WTC11 (cell line): ENCODE data around the gene PRR7. TPM values are rescaled to one million over a fixed set of nuclear protein-coding genes. Genes with fewer than 3 reads are reported as not detected.

ENCODE experiments used
- ATAC-seq: fragments of 200-7000 bp; cut with Tn5 transposase; 2 replicates; pipeline ENCODE4 v1.10.0; 2021; ENCODE audit warnings: mild to moderate bottlenecking, moderate library complexity
- CTCF ChIA-PET: fragments of 300-600 bp; sonication (Branson Sonifier 250); formaldehyde crosslinking; loops from one replicate; lab custom pipeline; 2021; ENCODE audit warnings: antibody characterized with exemption; lab: Charles Lee
- POLR2A ChIA-PET: fragments of 350-600 bp; sonication (Branson Sonifier 250); formaldehyde crosslinking; loops from one replicate; lab custom pipeline; 2021; ENCODE audit warnings: antibody characterized with exemption; lab: Charles Lee
- DNase-seq: peaks from one replicate; pipeline ENCODE4 v3.0.0; 2021; ENCODE audit warnings: low spot score
- H3K27ac Mint-ChIP-seq: 2 replicates; pipeline ENCODE4 v1.8.0; 2021; ENCODE audit warnings: mixed read lengths
- H3K27me3 Mint-ChIP-seq: 2 replicates; pipeline ENCODE4 v1.8.0; 2021; ENCODE audit warnings: low read depth, mild to moderate bottlenecking, moderate library complexity, mixed read lengths
- H3K36me3 Mint-ChIP-seq: 2 replicates; pipeline ENCODE4 v1.8.0; 2021; ENCODE audit warnings: mixed read lengths
- H3K4me1 Mint-ChIP-seq: 2 replicates; pipeline ENCODE4 v1.8.0; 2022; ENCODE audit warnings: mixed read lengths
- H3K4me3 Mint-ChIP-seq: 2 replicates; pipeline ENCODE4 v1.8.0; 2021; ENCODE audit warnings: mild to moderate bottlenecking, moderate library complexity, mixed read lengths
- H3K9me3 Mint-ChIP-seq: 2 replicates; pipeline ENCODE4 v1.8.0; 2021; ENCODE audit warnings: mixed read lengths
- ATF6 ChIP-seq: sonication (generic); formaldehyde crosslinking; IDR thresholded peaks from 2 replicates; pipeline ENCODE4 v1.8.1; 2023; ENCODE audit warnings: mild to moderate bottlenecking, missing genetic modification reagents
- CREM ChIP-seq: sonication (generic); formaldehyde crosslinking; IDR thresholded peaks from 2 replicates; pipeline ENCODE4 v1.8.1; 2022; ENCODE audit warnings: mild to moderate bottlenecking, missing genetic modification reagents, moderate library complexity
- ETV6 ChIP-seq: sonication (generic); formaldehyde crosslinking; IDR thresholded peaks from 2 replicates; pipeline ENCODE4 v1.8.1; 2022; ENCODE audit warnings: mild to moderate bottlenecking, missing genetic modification reagents
- FOXP4 ChIP-seq: sonication (generic); formaldehyde crosslinking; IDR thresholded peaks from 2 replicates; pipeline ENCODE4 v1.8.0; 2022; ENCODE audit warnings: mild to moderate bottlenecking, missing genetic modification reagents
- GTF2I ChIP-seq: fragments of 250-450 bp; sonication (Bioruptor Pico); conservative IDR thresholded peaks from 2 replicates; pipeline ENCODE4 v1.4.0; 2021; ENCODE audit warnings: mild to moderate bottlenecking
- NR1H2 ChIP-seq: sonication (generic); formaldehyde crosslinking; IDR thresholded peaks from 2 replicates; pipeline ENCODE4 v1.9.0; 2021; ENCODE audit warnings: mild to moderate bottlenecking, moderate library complexity, missing genetic modification reagents
- RELA ChIP-seq: sonication (generic); formaldehyde crosslinking; IDR thresholded peaks from 2 replicates; pipeline ENCODE4 v1.8.1; 2022; ENCODE audit warnings: missing genetic modification reagents, mild to moderate bottlenecking, borderline replicate concordance
- TCF7 ChIP-seq: sonication (generic); formaldehyde crosslinking; IDR thresholded peaks from 2 replicates; pipeline ENCODE4 v1.8.0; 2022; ENCODE audit warnings: mild to moderate bottlenecking, low read depth, missing genetic modification reagents, moderate library complexity
- TEAD1 ChIP-seq: sonication (generic); formaldehyde crosslinking; IDR thresholded peaks from 2 replicates; pipeline ENCODE4 v1.8.0; 2022; ENCODE audit warnings: mild to moderate bottlenecking, missing genetic modification reagents
- TP53 ChIP-seq: sonication (generic); formaldehyde crosslinking; IDR thresholded peaks from 2 replicates; pipeline ENCODE4 v1.8.1; 2023; ENCODE audit warnings: mild to moderate bottlenecking, missing genetic modification reagents
- USF1 ChIP-seq: sonication (generic); formaldehyde crosslinking; IDR thresholded peaks from 2 replicates; pipeline ENCODE4 v1.8.0; 2022; ENCODE audit warnings: mild to moderate bottlenecking, missing genetic modification reagents
- ZNF423 ChIP-seq: fragments of 250-450 bp; sonication (Bioruptor Pico); IDR thresholded peaks from 2 replicates; pipeline ENCODE4 v2.1.2; 2022; ENCODE audit warnings: mild to moderate bottlenecking, moderate library complexity
- ZNF512 ChIP-seq: sonication (generic); formaldehyde crosslinking; IDR thresholded peaks from 2 replicates; pipeline ENCODE4 v1.8.1; 2022; ENCODE audit warnings: missing genetic modification reagents, borderline replicate concordance
- total RNA-seq: library from RNA; stranded (reverse); gene quantifications from 3 replicates; pipeline ENCODE4 v1.2.3, GENCODE V29; 2021
- TF ChIP-seq, protein P1 (sequence below): sonication (generic); formaldehyde crosslinking; IDR thresholded peaks from 2 replicates; pipeline ENCODE4 v1.8.0; 2022; ENCODE audit warnings: mild to moderate bottlenecking, missing genetic modification reagents
- TF ChIP-seq, protein P2 (sequence below): fragments of 250-450 bp; sonication (Bioruptor Pico); IDR thresholded peaks from 2 replicates; pipeline ENCODE4 v1.9.0; 2021; ENCODE audit warnings: mild to moderate bottlenecking
- TF ChIP-seq, protein P3 (sequence below): sonication (generic); formaldehyde crosslinking; conservative IDR thresholded peaks from 2 replicates; pipeline ENCODE4 v1.8.1; 2023; ENCODE audit warnings: mild to moderate bottlenecking, low read depth, missing genetic modification reagents, moderate library complexity

Gene PRR7
- total RNA-seq, 1 experiment from 2014 or later, result 13.1 TPM

DNA sequence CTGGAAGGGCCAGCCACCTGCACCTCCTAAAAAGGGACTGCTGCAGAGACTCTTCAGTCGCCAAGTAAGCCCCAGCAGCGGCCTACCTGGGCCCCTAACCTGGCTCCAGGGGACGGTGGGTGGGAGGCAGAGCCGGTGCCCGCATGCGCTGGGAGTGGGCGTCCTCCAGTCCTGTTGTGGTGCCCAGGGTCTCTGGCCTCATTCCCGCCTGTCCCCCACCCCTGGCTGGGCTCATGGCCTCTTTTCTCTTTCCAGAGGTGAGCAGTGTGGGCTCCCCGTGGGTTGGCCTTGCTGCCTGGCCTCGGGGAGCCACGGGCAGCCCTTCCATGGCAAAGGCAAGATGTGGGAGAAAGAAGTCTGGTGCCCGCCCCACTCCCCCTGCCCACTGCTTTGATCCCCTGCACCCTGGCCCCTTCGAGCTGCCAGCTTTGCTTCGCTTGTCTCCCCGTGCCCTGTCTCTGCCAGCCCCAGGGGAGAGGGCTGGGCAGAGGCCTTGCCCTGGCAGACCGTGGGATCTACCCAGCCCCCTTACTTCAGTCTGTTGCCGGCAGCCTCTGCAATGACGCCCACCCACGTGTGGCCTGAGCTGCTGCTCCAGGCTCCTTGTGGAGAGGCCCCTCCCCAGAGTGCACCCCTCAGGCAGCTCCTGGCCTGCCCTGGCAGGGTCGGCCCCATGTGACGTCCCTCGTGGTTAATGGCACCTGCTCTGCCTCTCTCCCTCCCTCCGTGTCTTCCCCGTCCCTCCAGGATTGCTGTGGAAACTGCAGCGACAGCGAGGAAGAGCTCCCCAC lies 5.4 kb upstream of the PRR7 start (continued):
- no peak for TF ChIP-seq ATF6 (CRISPR knock-in tag)
- TF ChIP-seq RELA (CRISPR knock-in tag), result no peak
- TF ChIP-seq, protein P1, sequence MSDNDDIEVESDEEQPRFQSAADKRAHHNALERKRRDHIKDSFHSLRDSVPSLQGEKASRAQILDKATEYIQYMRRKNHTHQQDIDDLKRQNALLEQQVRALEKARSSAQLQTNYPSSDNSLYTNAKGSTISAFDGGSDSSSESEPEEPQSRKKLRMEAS (CRISPR knock-in tag), result no peak
- no peak for TF ChIP-seq ZNF423 (CRISPR knock-in tag)
- no peak for TF ChIP-seq NR1H2
- no peak for TF ChIP-seq CREM (CRISPR knock-in tag)
- no peak for TF ChIP-seq ETV6 (CRISPR knock-in tag)
- TF ChIP-seq GTF2I (CRISPR knock-in tag), result no peak

GRCh38 chr5:177442066-177442826 lies 4.4 kb upstream of the PRR7 start:
- no peak overlapping the region; the same call in 1 of the 2 replicates for H3K27ac Mint-ChIP-seq
- peaks cover 22% of the 10 kb centered on the region for H3K27me3 Mint-ChIP-seq
- POLR2A ChIA-PET, result interaction anchor here (0.5 to 1.8 kb wide), 2 partner anchors 39 to 48 kb away, joined by 4 read pairs; no protein-coding TSS in a partner anchor
- DNase-seq (no peak), ATAC-seq (no peak)
- CTCF ChIA-PET, result interaction anchor here (1.1 to 15.8 kb wide), 11 partner anchors 12 to 328 kb away, joined by 3 to 171 read pairs (median 10); partner anchors contain the start of gene MXD3
- H3K36me3 Mint-ChIP-seq, result peaks cover 23% of the 10 kb centered on the region
- peaks cover 30% of the 10 kb centered on the region for H3K4me1 Mint-ChIP-seq
- H3K9me3 Mint-ChIP-seq, result peaks cover 4% of the 10 kb centered on the region
- H3K4me3 Mint-ChIP-seq, result no peak overlapping the region
- TF ChIP-seq TCF7 (CRISPR knock-in tag) (no peak), TEAD1 (CRISPR knock-in tag) (no peak), ETV6 (CRISPR knock-in tag) (no peak), USF1 (CRISPR knock-in tag) (no peak), TP53 (CRISPR knock-in tag) (no peak), FOXP4 (no peak), ZNF512 (CRISPR knock-in tag) (no peak)
- TF ChIP-seq, protein P2, sequence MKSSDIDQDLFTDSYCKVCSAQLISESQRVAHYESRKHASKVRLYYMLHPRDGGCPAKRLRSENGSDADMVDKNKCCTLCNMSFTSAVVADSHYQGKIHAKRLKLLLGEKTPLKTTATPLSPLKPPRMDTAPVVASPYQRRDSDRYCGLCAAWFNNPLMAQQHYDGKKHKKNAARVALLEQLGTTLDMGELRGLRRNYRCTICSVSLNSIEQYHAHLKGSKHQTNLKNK (CRISPR knock-in tag), result no peak
- TF ChIP-seq, protein P3, sequence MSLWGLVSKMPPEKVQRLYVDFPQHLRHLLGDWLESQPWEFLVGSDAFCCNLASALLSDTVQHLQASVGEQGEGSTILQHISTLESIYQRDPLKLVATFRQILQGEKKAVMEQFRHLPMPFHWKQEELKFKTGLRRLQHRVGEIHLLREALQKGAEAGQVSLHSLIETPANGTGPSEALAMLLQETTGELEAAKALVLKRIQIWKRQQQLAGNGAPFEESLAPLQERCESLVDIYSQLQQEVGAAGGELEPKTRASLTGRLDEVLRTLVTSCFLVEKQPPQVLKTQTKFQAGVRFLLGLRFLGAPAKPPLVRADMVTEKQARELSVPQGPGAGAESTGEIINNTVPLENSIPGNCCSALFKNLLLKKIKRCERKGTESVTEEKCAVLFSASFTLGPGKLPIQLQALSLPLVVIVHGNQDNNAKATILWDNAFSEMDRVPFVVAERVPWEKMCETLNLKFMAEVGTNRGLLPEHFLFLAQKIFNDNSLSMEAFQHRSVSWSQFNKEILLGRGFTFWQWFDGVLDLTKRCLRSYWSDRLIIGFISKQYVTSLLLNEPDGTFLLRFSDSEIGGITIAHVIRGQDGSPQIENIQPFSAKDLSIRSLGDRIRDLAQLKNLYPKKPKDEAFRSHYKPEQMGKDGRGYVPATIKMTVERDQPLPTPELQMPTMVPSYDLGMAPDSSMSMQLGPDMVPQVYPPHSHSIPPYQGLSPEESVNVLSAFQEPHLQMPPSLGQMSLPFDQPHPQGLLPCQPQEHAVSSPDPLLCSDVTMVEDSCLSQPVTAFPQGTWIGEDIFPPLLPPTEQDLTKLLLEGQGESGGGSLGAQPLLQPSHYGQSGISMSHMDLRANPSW (CRISPR knock-in tag), result no peak
